A172 (cell line): ENCODE measurements around the gene MARCKSL1. TPM values are rescaled to one million over a fixed set of nuclear protein-coding genes. Genes with fewer than 3 reads are reported as not detected.
"Not testable (repeated sequence)": the region's sequence is repeated elsewhere in the genome, so short reads cannot be mapped to it uniquely, and the experiment has no call there.

Experiments
- DNase-seq: peaks from one replicate; pipeline ENCODE4 v3.0.0-alpha.2; 2015; ENCODE audit warnings: low spot score
- total RNA-seq: library from RNA; depleted of rRNA; stranded (reverse); fragments of >200 nt; shearing (Covaris generic); gene quantifications from 2 replicates; pipeline ENCODE4 v1.2.3, GENCODE V29; 2014; rRNA removed

MARCKSL1 gene, protein sequence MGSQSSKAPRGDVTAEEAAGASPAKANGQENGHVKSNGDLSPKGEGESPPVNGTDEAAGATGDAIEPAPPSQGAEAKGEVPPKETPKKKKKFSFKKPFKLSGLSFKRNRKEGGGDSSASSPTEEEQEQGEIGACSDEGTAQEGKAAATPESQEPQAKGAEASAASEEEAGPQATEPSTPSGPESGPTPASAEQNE
- 91.0 and 91.1 TPM in 2 replicates for total RNA-seq

DNA sequence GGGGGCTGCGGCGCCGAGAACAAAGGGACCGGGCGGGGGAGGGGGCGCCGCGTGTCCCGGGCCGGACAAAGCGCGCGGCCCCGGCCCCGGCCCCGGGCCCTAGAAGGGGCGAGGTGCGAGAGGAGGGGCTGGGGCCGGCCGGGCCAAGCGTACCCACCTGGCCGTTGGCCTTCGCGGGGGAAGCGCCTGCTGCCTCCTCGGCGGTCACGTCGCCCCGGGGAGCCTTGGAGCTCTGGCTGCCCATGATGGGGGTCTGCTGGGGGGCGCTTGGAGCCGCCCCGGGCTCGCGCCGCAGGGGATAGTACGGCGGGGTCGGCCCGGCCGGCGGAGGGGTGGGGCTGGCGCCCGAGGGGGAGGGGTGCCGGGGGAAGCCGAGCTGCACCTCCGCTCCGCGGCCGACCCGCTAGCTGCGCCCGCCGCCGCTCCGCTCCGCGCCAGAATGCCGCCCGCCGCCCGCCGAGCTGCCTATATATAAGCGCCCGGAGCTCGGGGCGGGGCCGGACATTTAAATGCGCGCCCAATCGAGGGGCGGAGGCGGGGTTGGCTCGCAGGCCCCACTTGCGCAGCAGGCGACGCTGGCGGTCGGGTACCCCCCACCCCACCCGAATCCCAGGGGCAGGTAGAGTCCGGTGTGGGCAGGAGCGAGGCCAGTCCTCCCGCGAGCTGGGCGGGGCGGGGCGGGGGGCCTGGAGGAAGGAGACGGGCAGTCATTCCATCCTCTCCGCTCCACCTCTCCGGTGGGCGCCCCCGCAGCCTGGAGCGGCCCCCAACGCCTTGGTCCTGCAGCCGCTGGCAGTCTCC is at the start of gene MARCKSL1:
MARCKSL1 (minus strand) TSS at position 444 of the 801 bp plus-strand sequence; CDS start at position 244, 200 bp downstream.
- DNase-seq: peak; percentile 19

DNA sequence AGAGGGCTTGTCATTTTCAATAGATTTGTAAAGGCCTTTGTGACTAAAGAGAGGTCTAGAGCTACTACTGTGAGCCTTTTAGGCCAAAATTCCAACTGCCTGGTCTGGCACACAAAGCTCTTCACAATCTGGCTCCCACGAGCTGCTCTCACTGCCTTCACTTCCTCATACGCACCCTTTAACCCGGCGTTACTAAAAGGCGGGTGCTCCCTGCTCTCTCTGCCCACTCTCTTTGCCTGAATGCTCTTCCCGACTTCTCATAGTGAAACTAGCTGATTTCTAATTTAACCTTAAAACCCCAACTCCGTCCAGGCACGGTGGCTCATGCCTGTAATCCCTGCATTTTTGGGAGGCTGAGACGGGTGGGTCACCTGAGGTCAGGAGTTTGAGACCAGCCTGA is 44.0 kb upstream of the MARCKSL1 start:
- DNase-seq: no peak

DNA sequence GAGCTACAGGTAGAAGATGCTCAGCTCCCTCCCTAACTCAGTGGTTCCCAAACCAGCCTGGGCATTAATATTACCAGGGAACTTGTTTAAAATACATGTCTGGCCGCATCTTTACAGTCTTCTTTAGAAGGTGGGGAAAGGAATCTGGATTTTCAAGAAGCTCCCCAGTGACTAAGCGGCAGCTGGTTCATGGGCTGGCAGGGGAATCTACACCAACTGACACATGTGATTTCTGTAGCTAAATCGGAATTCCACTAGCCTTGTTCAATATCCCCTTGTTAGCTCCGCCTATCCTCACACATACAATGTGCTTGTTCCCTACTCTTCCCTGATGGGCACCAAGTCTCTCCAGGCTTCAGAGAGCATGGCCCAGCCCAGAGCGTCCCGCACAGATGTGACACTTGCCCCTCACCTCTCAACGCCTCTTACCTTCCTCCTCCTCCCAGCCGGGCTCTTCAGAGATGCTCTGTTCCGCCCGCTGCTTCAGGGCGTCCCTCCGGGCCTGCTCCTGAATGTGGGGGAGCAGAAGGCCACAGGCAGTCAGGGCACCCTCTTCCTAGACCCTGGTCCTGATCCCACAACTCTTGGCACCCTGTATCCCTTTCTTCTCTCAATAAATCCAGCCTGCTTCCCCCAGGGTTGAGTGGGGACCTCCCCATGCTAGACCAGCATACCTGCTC is 41.6 kb upstream of the MARCKSL1 start:
- DNase-seq: no peak

GRCh38 chr1:32376199-32376598 is 40.2 kb upstream of the MARCKSL1 start:
- DNase-seq: no peak

GRCh38 chr1:32373996-32374592 is 38.1 kb upstream of the MARCKSL1 start:
- DNase-seq: no peak

DNA sequence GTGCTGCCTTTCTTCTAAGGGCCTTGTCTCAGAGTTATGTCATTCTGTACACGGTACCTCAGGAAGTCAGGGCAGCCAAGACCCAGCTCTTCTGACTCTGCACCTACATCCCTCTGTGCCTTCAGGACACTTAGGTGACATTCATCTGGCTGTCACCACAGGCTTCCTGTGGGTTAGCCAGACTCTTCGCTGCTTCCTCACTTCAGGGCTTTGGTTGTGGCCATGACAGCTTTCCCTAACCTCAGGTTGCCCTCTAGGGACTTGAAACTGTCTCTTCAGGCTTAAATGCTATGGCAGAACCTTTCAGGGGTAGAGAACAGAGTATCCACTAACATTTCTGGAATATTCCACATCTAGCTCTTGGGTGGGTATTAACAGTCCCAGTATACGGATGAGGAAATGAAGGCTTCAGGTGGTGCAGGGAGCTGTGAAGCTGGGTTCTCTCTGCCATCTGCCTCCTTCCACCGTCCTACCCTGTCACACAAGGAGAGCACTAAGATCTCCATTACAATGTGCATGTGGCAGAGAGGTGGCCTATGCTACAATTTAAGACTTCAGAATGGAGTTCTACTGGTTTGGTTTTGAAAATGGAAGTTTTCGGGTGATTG is 36.2 kb upstream of the MARCKSL1 start:
- no peak for DNase-seq

GRCh38 chr1:32367912-32368635 is 32.0 kb upstream of the MARCKSL1 start:
- DNase-seq: no peak

DNA sequence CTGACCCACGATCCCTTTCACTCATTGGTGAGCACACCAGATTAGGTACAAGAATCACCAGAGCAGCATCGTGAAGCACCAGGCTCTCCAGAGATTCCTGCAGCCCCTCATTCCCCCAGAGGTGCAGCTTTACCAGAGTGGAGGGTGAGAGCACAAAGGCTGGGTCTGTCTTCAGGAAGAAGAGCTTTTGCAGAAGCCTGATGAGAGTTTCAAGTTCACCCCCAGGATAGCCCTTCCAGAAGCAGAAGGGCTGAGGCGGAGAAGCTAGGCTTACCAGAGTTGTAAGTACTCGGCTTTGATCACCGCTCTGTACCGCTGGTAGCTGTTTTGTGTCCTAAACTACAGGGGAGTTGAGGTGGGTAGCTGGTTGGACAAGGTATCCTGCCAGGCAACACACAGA is 29.4 kb upstream of the MARCKSL1 start:
- DNase-seq: no peak

DNA sequence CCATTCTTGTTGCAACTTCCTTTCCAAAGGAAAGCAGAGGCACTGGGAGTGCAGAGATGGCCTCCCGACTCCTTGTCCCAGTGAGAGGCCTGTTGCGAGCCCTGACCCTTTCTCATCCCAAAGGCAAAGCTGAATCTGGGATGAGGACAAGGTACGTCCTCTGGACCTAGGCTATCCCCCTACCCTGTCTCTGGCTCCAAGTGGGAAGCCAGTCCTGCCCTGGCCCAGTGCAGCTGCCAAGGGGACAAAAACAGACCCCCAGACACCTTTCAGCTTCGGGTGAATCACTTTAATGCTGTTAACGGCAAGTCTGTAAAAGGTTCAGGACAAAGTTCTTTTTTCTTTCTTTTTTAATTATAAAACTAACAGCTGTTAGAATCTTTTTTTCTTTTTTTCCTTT is 28.8 kb upstream of the MARCKSL1 start:
- no peak for DNase-seq

GRCh38 chr1:32363713-32364112 is 27.7 kb upstream of the MARCKSL1 start:
- no peak for DNase-seq

GRCh38 chr1:32362474-32363313 is 26.7 kb upstream of the MARCKSL1 start, which contains the start of the genes FAM229A and TSSK3:
FAM229A (minus strand) TSS chr1:32362485; CDS start chr1:32362091, 394 bp downstream.
TSSK3 (plus strand) TSS chr1:32362539; CDS start chr1:32362702, 163 bp downstream.
- DNase-seq: no peak

DNA sequence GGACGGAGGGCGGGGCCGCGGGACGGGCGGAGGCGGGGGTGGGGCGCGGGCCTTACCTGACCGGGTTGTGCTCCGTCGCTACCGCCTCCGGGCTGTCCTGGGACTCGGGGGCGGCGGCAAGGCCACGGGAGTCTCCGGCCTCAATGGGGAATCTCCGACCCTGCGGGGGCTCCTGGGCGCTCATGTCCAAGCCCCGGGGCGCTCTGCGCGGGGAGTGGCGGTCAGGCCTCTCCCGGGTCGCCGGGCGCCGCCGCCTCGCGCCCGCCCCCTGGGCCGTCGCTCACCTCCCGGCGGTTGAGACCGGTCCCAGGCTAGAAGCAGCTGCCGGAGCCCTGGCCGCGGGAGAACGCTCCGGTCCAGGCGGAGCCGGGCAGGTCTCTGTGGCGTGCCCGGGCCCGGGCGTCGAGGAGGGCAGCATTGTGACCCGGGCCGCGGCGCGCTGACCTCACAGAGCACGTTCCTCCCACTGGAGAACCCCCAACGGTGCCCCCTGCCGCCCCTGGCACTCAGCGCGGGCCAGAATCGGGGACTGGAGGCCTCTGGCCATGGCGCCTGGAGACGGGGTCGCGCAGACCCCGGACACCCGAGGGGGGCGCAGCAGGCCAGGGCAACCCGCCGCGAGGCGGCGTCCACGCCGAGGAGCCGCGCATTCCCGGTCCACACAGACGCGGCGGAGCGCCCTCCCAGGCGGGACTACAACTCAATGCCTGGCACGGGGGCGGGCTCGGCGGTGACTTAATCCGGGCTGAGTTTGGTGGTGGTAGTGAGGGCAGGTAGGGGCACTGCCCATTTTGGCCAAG is 25.8 kb upstream of the MARCKSL1 start:
- DNase-seq: no peak

DNA sequence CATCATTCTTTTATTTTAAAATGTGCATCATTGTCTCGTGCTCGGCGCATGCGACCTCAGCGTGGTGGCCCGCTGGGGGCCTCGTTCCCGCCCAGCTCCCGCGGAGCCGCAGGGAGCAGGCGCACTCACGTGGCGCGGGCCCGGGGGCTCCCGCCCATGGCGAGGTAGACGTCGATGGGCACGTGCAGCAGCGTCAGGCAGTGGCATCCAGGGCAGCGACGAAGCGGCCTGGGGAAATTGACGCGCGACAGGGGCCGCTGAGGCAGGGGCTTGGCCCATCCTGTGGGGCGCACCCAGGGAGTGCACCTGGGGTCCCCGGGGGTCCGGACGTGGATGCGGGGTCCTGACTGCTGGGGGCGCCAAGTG is 25.3 kb upstream of the MARCKSL1 start:
- no peak for DNase-seq

DNA sequence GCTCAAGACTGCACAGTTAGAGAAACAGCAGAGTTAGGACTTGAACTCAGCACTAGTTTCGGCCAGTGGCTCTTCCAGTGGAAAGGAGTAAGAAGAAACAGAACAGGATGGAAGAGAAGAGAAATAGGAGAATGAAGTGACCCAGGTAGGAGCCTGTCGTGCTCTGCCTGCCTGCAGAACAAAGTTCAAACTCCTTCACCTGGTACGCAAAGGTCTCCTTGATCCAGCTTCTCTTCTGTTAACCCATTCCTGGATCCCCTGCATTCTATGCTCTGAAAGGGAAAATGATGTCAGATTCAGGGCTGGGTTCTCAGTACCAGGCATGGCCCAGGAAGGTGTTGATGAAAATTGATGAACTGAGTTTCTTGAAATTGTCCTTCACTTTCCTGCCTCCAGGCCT is 22.4 kb upstream of the MARCKSL1 start:
- DNase-seq: no peak

DNA sequence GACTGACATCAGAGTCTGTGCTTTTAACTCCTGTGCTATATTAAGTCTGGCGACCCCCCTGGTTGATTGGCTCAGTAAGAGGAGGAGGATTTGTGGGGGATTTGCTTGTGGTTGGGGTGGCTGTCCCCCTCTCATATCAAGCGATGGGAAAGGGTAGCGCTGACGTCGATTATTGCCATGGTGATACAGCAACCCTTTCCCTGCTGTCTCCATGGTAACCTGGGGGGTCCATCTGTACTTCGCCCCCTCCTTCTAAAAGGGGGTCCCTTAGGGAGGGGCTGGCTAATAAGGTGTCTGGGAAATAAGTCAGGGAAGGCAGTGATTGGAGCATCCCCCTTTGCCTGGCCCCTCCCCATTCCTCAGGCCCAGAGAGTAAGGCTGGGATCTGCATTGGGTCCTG is 21.6 kb upstream of the MARCKSL1 start:
- DNase-seq: no peak

- no peak for DNase-seq
These were observed 20.4 kb upstream of the MARCKSL1 start for GRCh38 chr1:32356478-32356877.

- DNase-seq: not testable (repeated sequence)
These were observed 19.7 kb upstream of the MARCKSL1 start for GRCh38 chr1:32355778-32356177.

GRCh38 chr1:32353886-32354570 is 18.0 kb upstream of the MARCKSL1 start:
- DNase-seq: no peak

- no peak for DNase-seq
These were observed 17.4 kb upstream of the MARCKSL1 start for GRCh38 chr1:32353431-32353830.
